Measurements from ENCODE around the gene GEMIN7.

The GEMIN7 gene

GRCh38 chr19:45061965-45062364 is 17.1 kb upstream of the GEMIN7 start:
- DNase-seq (ENCODE audit: low read depth): no peak

GRCh38 chr19:45063851-45064801 is 14.9 kb upstream of the GEMIN7 start:
- no peak for DNase-seq (ENCODE audit: low read depth)

GRCh38 chr19:45066921-45067661 is 12.0 kb upstream of the GEMIN7 start:
- DNase-seq (ENCODE audit: low read depth): no peak

GRCh38 chr19:45068041-45068440 is 11.0 kb upstream of the GEMIN7 start:
- no peak for DNase-seq (ENCODE audit: low read depth)

GRCh38 chr19:45069056-45069455 is 10.0 kb upstream of the GEMIN7 start:
- DNase-seq (ENCODE audit: low read depth): no peak

GRCh38 chr19:45070214-45070613 is 8.8 kb upstream of the GEMIN7 start:
- no peak for DNase-seq (ENCODE audit: low read depth)

- DNase-seq (ENCODE audit: low read depth): no peak
Measured at GRCh38 chr19:45070861-45071544, 8.1 kb upstream of the GEMIN7 start.

GRCh38 chr19:45071545-45071938 is 7.5 kb upstream of the GEMIN7 start:
- DNase-seq (ENCODE audit: low read depth): no peak

GRCh38 chr19:45071969-45072790 is 6.9 kb upstream of the GEMIN7 start:
- no peak for DNase-seq (ENCODE audit: low read depth)

- no peak for DNase-seq (ENCODE audit: low read depth)
Measured at GRCh38 chr19:45074744-45075300, 4.2 kb upstream of the GEMIN7 start.

GRCh38 chr19:45075301-45076028 is 3.6 kb upstream of the GEMIN7 start:
- no peak for DNase-seq (ENCODE audit: low read depth)

- DNase-seq (ENCODE audit: low read depth): no peak
Measured at GRCh38 chr19:45076029-45076850, 2.8 kb upstream of the GEMIN7 start, which contains the start of gene ZNF296. TSS of gene ZNF296 (minus strand) at chr19:45076478. CDS start at chr19:45076373, 105 bp downstream.

GRCh38 chr19:45076851-45077730 is 2.0 kb upstream of the GEMIN7 start:
- DNase-seq (ENCODE audit: low read depth): no peak

GRCh38 chr19:45078390-45079062 is 534 bp upstream of the GEMIN7 start:
- DNase-seq (ENCODE audit: low read depth): no peak

GRCh38 chr19:45079911-45080370 is 881 bp downstream of the GEMIN7 start:
- no peak for DNase-seq (ENCODE audit: low read depth)

- DNase-seq (ENCODE audit: low read depth): no peak
Measured at GRCh38 chr19:45082170-45082569, 3.1 kb downstream of the GEMIN7 start.

- no peak for DNase-seq (ENCODE audit: low read depth)
Measured at GRCh38 chr19:45086480-45086879, 7.4 kb downstream of the GEMIN7 start.

- no peak for DNase-seq (ENCODE audit: low read depth)
Measured at GRCh38 chr19:45087531-45087930, 8.5 kb downstream of the GEMIN7 start.

All from GM04503 (cell line).